ENCODE results near the gene SMYD3.

The SMYD3 gene

GRCh38 chr1:245863566-245864184 is 643.4 kb downstream of the SMYD3 start:
- in situ Hi-C loops (cut with MboI; ENCODE audit: low sequenced_read_pairs): no loop called here

- in situ Hi-C loops (cut with MboI; ENCODE audit: low sequenced_read_pairs): no loop called here
Observed at GRCh38 chr1:245862812-245863540, 644.1 kb downstream of the SMYD3 start.

GRCh38 chr1:245860657-245861544 is 646.2 kb downstream of the SMYD3 start:
- in situ Hi-C loops (cut with MboI; ENCODE audit: low sequenced_read_pairs): no loop called here

- in situ Hi-C loops (cut with MboI; ENCODE audit: low sequenced_read_pairs): no loop called here
Observed at GRCh38 chr1:245859493-245860114, 647.5 kb downstream of the SMYD3 start.

- in situ Hi-C loops (cut with MboI; ENCODE audit: low sequenced_read_pairs): no loop called here
Observed at GRCh38 chr1:245858722-245859492, 648.2 kb downstream of the SMYD3 start.

GRCh38 chr1:245858022-245858721 is 648.9 kb downstream of the SMYD3 start:
- in situ Hi-C loops (cut with MboI; ENCODE audit: low sequenced_read_pairs): no loop called here

- in situ Hi-C loops (cut with MboI; ENCODE audit: low sequenced_read_pairs): no loop called here
Observed at GRCh38 chr1:245856944-245857531, 650.0 kb downstream of the SMYD3 start.

- in situ Hi-C loops (cut with MboI; ENCODE audit: low sequenced_read_pairs): no loop called here
Observed at GRCh38 chr1:245855846-245856730, 651.0 kb downstream of the SMYD3 start.

GRCh38 chr1:245853291-245853690 is 653.8 kb downstream of the SMYD3 start:
- in situ Hi-C loops (cut with MboI; ENCODE audit: low sequenced_read_pairs): no loop called here

GRCh38 chr1:245843101-245843500 is 664.0 kb downstream of the SMYD3 start:
- in situ Hi-C loops (cut with MboI; ENCODE audit: low sequenced_read_pairs): no loop called here

GRCh38 chr1:245842106-245842505 is 665.0 kb downstream of the SMYD3 start:
- in situ Hi-C loops (cut with MboI; ENCODE audit: low sequenced_read_pairs): no loop called here

- in situ Hi-C loops (cut with MboI; ENCODE audit: low sequenced_read_pairs): no loop called here
Observed at GRCh38 chr1:245840971-245841370, 666.1 kb downstream of the SMYD3 start.

GRCh38 chr1:245837718-245838117 is 669.4 kb downstream of the SMYD3 start:
- in situ Hi-C loops (cut with MboI; ENCODE audit: low sequenced_read_pairs): no loop called here

GRCh38 chr1:245835386-245835785 is 671.7 kb downstream of the SMYD3 start:
- in situ Hi-C loops (cut with MboI; ENCODE audit: low sequenced_read_pairs): no loop called here

- in situ Hi-C loops (cut with MboI; ENCODE audit: low sequenced_read_pairs): no loop called here
Observed at GRCh38 chr1:245834002-245834401, 673.1 kb downstream of the SMYD3 start.

GRCh38 chr1:245832771-245833527 is 674.1 kb downstream of the SMYD3 start:
- in situ Hi-C loops (cut with MboI; ENCODE audit: low sequenced_read_pairs): no loop called here

GRCh38 chr1:245831518-245831917 is 675.6 kb downstream of the SMYD3 start:
- in situ Hi-C loops (cut with MboI; ENCODE audit: low sequenced_read_pairs): no loop called here

GRCh38 chr1:245829826-245830225 is 677.3 kb downstream of the SMYD3 start:
- in situ Hi-C loops (cut with MboI; ENCODE audit: low sequenced_read_pairs): no loop called here

Data from HL-60/S4 treated with phorbol 12-myristate 13-acetate at 8.2 ng/mL for 4 days and 3 days (cell line).